Heart right ventricle (tissue), 16 donors: ENCODE data around the gene KRT3. TPM values are rescaled to one million over a fixed set of nuclear protein-coding genes. Genes with fewer than 3 reads are reported as not detected.

Experiments
- ATAC-seq, 8 donors: fragments of 200-7000 bp; cut with Tn5 transposase; one replicate each; pipeline ENCODE4 v1.9.1; 2020; ENCODE audit warnings: mild to moderate bottlenecking in 8 of 8, moderate library complexity in 8 of 8, moderate number of reproducible peaks in 1 of 8
- DNase-seq, 2 donors: peaks; one replicate each; pipeline ENCODE4 v3.0.0-alpha.2; 2020
- H3K27ac ChIP-seq, 10 donors: fragments of 200-600 bp; sonication (generic) in 2 of 10; one replicate each; pipeline versions ENCODE4 v1.5.0 to v1.8.0; 2020 to 2022; ENCODE audit warnings: mild to moderate bottlenecking in 3 of 10
- H3K27me3 ChIP-seq, 7 donors: fragments of 200-600 bp; one replicate each; pipeline ENCODE4 v1.8.0; 2021 to 2022; ENCODE audit warnings: mild to moderate bottlenecking in 2 of 7
- H3K36me3 ChIP-seq, 9 donors: fragments of 200-600 bp; sonication (generic) in 1 of 9; one replicate each; pipeline versions ENCODE4 v1.5.0 to v1.8.0; 2020 to 2022; ENCODE audit warnings: mild to moderate bottlenecking in 2 of 9
- H3K4me1 ChIP-seq, 9 donors: fragments of 200-600 bp; sonication (generic) in 1 of 9; one replicate each; pipeline versions ENCODE4 v1.5.0 to v1.8.0; 2020 to 2022; ENCODE audit warnings: mild to moderate bottlenecking in 4 of 9
- H3K4me3 ChIP-seq, 10 donors: fragments of 200-600 bp; sonication (generic) in 2 of 10; one replicate each; pipeline versions ENCODE4 v1.5.0 to v1.8.0; 2020 to 2022; ENCODE audit warnings: mild to moderate bottlenecking in 7 of 10, moderate library complexity in 2 of 10
- H3K9me3 ChIP-seq, 11 donors: fragments of 200-600 bp in 10 of 11; sonication (generic) in 2 of 11; one replicate each; pipeline versions ENCODE4 v1.5.0 to v1.8.0; 2013 to 2022; ENCODE audit warnings: mild to moderate bottlenecking in 2 of 11, control low read depth in 1 of 11, moderate library complexity in 1 of 11
- WGBS, 2 donors: extraction: QIAGEN DNeasy Blood & Tissue Kit; methylation state at CpG; one replicate each; pipeline ENCODE4 v1.1.7; 2013; ENCODE audit warnings: inconsistent platforms in 1 of 2; 5-methylcytosine and 5-hydroxymethylcytosine counted together
- intact Hi-C, 10 donors: fragments of 100-400 bp; cut with DNase I; formaldehyde crosslinking; loops; one replicate each; pipeline versions ENCODE4 v1.11.1 to v1.14.2; 2022
- polyA plus RNA-seq, 2 donors: library from polyadenylated mRNA; stranded (reverse); fragments of 200-250 nt; gene quantifications; one replicate each; pipeline ENCODE4 v1.2.3, GENCODE V29; 2013
- total RNA-seq, 10 donors: library from RNA; stranded (reverse); fragmentation: NEBNext Ultra II Directional in 3 of 10; extraction: Animal tissue kit (Norgen Biotek cat#: 25700) in 3 of 10; gene quantifications; one replicate each; pipeline versions ENCODE4 v1.2.1 to v1.2.4, GENCODE V29; 2021 to 2023
- TF ChIP-seq, protein P1 (sequence below), 9 donors: fragments of 200-600 bp; sonication (generic) in 2 of 9; IDR thresholded peaks; one replicate each; pipeline versions ENCODE4 v1.5.0 to v1.8.0; 2021 to 2022; ENCODE audit warnings: antibody characterized with exemption in 9 of 9, mild to moderate bottlenecking in 5 of 9, moderate library complexity in 1 of 9
- donor health status: Arrhythmogenic right ventricular cardiomyopathy.
- donor health status: ischemic (EF 13 %, LVEDD 7.1; RV severe dilation, severe dysfunction).
- donor health status: healthy with polysubstance abuse.
- donor health status: DM: no; HTN: yes; CAD: no.
- donor health status: DM: no; HTN: no; CAD: no.
- donor health status: ischemic (EF 25% LVEDD 6.9; RV normal size, moderate dysfunction).
- donor health status: ischemic (EF 25% LVEDD 5.7; RV mildly dilated, moderate dysfunction).
- donor health status: healthy.
- donor health status: DM: yes; HTN: yes; CAD: no.
- donor health status: Ischemic cardiomyopathy.
- donor health status: ischemic (EF 35%, LVEDD 5.7; RV mildly dilated, moderate dysfunction).
- donor health status: nonischemic (EF 11% LVEDD 7.7; RV severe dilation, severe dysfunction).
- donor health status: DM: yes; HTN: yes; CAD: no.
- donor health status: PGD.
- donor health status: ischemic (EF 29% LVEDD 5.4; RV normal size, mild dysfunction).
- donor health status: nonischemic (EF 23%, LVEDD 6.1; RV moderate dilation, normal function).

Gene KRT3
- total and polyA plus RNA-seq, 12 donors = not detected

- Histone ChIP-seq H3K9me3 (no peaks in the 10 kb centered on the region), H3K4me3 (no peak overlapping the region), H3K4me1 (no peaks in the 10 kb centered on the region), H3K27ac (no peak overlapping the region), H3K36me3 (no peaks in the 10 kb centered on the region), H3K27me3 (peaks cover 0 to 28% (median 7%) of the 10 kb centered on the region in 7 donors)
- intact Hi-C loops = no loop called here
- TF ChIP-seq, protein P1, sequence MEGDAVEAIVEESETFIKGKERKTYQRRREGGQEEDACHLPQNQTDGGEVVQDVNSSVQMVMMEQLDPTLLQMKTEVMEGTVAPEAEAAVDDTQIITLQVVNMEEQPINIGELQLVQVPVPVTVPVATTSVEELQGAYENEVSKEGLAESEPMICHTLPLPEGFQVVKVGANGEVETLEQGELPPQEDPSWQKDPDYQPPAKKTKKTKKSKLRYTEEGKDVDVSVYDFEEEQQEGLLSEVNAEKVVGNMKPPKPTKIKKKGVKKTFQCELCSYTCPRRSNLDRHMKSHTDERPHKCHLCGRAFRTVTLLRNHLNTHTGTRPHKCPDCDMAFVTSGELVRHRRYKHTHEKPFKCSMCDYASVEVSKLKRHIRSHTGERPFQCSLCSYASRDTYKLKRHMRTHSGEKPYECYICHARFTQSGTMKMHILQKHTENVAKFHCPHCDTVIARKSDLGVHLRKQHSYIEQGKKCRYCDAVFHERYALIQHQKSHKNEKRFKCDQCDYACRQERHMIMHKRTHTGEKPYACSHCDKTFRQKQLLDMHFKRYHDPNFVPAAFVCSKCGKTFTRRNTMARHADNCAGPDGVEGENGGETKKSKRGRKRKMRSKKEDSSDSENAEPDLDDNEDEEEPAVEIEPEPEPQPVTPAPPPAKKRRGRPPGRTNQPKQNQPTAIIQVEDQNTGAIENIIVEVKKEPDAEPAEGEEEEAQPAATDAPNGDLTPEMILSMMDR (IDR thresholded peaks at IDR 0.05) = no peak
- 85 to 88% methylated on average over 5 of the region's 5 CpGs for WGBS, 2 donors
- DNase-seq (no peak), ATAC-seq (no peak)
Observed at GRCh38 chr12:52824741-52825410, 29.0 kb upstream of the KRT3 start.

GRCh38 chr12:52823761-52824450 is 28.0 kb upstream of the KRT3 start:
- WGBS, 2 donors = 86 to 88% methylated on average over 15 of the region's 15 CpGs
- no peaks in the 10 kb centered on the region for H3K4me1 ChIP-seq
- TF ChIP-seq, protein P1 (IDR thresholded peaks at IDR 0.05) = no peak
- ATAC-seq = no peak
- H3K27me3 ChIP-seq = peaks cover 0 to 36% (median 15%) of the 10 kb centered on the region in 7 donors
- no peak overlapping the region for H3K4me3 ChIP-seq
- no peak overlapping the region for H3K27ac ChIP-seq
- intact Hi-C loops = no loop called here
- no peaks in the 10 kb centered on the region for H3K9me3 ChIP-seq
- no peaks in the 10 kb centered on the region for H3K36me3 ChIP-seq
- DNase-seq = no peak

GRCh38 chr12:52822771-52823510 is 27.0 kb upstream of the KRT3 start:
- Histone ChIP-seq H3K9me3 (no peaks in the 10 kb centered on the region), H3K4me3 (no peak overlapping the region), H3K4me1 (no peaks in the 10 kb centered on the region), H3K36me3 (no peaks in the 10 kb centered on the region), H3K27me3 (peaks cover 0 to 45% (median 23%) of the 10 kb centered on the region in 7 donors), H3K27ac (no peak overlapping the region)
- TF ChIP-seq, protein P1 (IDR thresholded peaks at IDR 0.05) = no peak
- ATAC-seq (no peak), DNase-seq (no peak)
- intact Hi-C loops = no loop called here
- WGBS, 2 donors = 76 to 77% methylated on average over 16 of the region's 16 CpGs

- WGBS, 2 donors = 78 to 84% methylated on average over 10 of the region's 10 CpGs
Observed at GRCh38 chr12:52821826-52822660, 26.1 kb upstream of the KRT3 start.

More at GRCh38 chr12:52821826-52822660, 26.1 kb upstream of the KRT3 start:
- Histone ChIP-seq H3K27me3 (peaks cover 0 to 52% (median 29%) of the 10 kb centered on the region in 7 donors), H3K4me3 (no peak overlapping the region), H3K4me1 (no peaks in the 10 kb centered on the region), H3K36me3 (no peaks in the 10 kb centered on the region), H3K27ac (no peak overlapping the region), H3K9me3 (no peaks in the 10 kb centered on the region)
- intact Hi-C loops = no loop called here
- DNase-seq (no peak), ATAC-seq (no peak)
- TF ChIP-seq, protein P1 (IDR thresholded peaks at IDR 0.05) = no peak
